Stimulated activated CD8-positive, alpha-beta memory T cell treated with anti-CD3 and anti-CD28 coated beads, Interleukin-2, amount 100 ng/mL, for 1 hour (primary cell): Measurements from ENCODE around the gene ROCK2.
"Not testable (repeated sequence)": the region's sequence is repeated elsewhere in the genome, so short reads cannot be mapped to it uniquely, and the experiment has no call there.

Experiments
- DNase-seq, 2 donors: peaks; one replicate each; pipeline ENCODE4 v3.0.0-alpha.2; 2020; ENCODE audit warnings: low read depth in 2 of 2

ROCK2 gene

GRCh38 chr2:11264818-11265217 lies 79.6 kb downstream of the ROCK2 start:
- no peak for DNase-seq

- no peak for DNase-seq
These were observed 80.4 kb downstream of the ROCK2 start for GRCh38 chr2:11264007-11264406.

GRCh38 chr2:11263177-11263576 lies 81.3 kb downstream of the ROCK2 start:
- DNase-seq: no peak

GRCh38 chr2:11262438-11262837 lies 82.0 kb downstream of the ROCK2 start:
- not testable (repeated sequence) for DNase-seq

GRCh38 chr2:11261564-11261963 lies 82.9 kb downstream of the ROCK2 start:
- DNase-seq: not testable (repeated sequence)

GRCh38 chr2:11260979-11261378 lies 83.5 kb downstream of the ROCK2 start:
- DNase-seq: no peak

- DNase-seq: no peak
These were observed 86.5 kb downstream of the ROCK2 start for GRCh38 chr2:11257964-11258363.

- no peak for DNase-seq
These were observed 87.4 kb downstream of the ROCK2 start for GRCh38 chr2:11257078-11257477.

GRCh38 chr2:11256166-11256565 lies 88.3 kb downstream of the ROCK2 start:
- no peak for DNase-seq

GRCh38 chr2:11254100-11254536 lies 90.3 kb downstream of the ROCK2 start:
- DNase-seq: no peak

GRCh38 chr2:11252458-11252857 lies 92.0 kb downstream of the ROCK2 start:
- not testable (repeated sequence) for DNase-seq

- no peak for DNase-seq
These were observed 93.8 kb downstream of the ROCK2 start for GRCh38 chr2:11250400-11251196.

GRCh38 chr2:11245322-11245721 lies 99.1 kb downstream of the ROCK2 start:
- DNase-seq: no peak

GRCh38 chr2:11244091-11244826 lies 100.2 kb downstream of the ROCK2 start:
- DNase-seq: no peak

GRCh38 chr2:11243512-11243911 lies 100.9 kb downstream of the ROCK2 start:
- no peak for DNase-seq

GRCh38 chr2:11242542-11243174 lies 101.8 kb downstream of the ROCK2 start:
- no peak for DNase-seq

GRCh38 chr2:11241412-11242203 lies 102.8 kb downstream of the ROCK2 start:
- no peak for DNase-seq

GRCh38 chr2:11239666-11240462 lies 104.6 kb downstream of the ROCK2 start:
- DNase-seq: no peak

GRCh38 chr2:11239147-11239546 lies 105.3 kb downstream of the ROCK2 start:
- no peak for DNase-seq

GRCh38 chr2:11237122-11237521 lies 107.3 kb downstream of the ROCK2 start:
- DNase-seq: no peak

GRCh38 chr2:11236335-11236734 lies 108.1 kb downstream of the ROCK2 start:
- no peak for DNase-seq
